HG03565 (cell line): ENCODE results near the gene UBXN7.
A peak's percentile ranks its signal among the peaks of the same experiment; 100 is the strongest.
"Not testable (repeated sequence)": the region's sequence is repeated elsewhere in the genome, so short reads cannot be mapped to it uniquely, and the experiment has no call there.

Experiments used
- ATAC-seq: cut with Tn5 transposase; IDR thresholded peaks from one replicate; pipeline ENCODE4 v1.9.1; 2021; ENCODE audit warnings: mild to moderate bottlenecking, moderate library complexity; ENCODE audit not compliant: unreplicated experiment

The UBXN7 gene, protein sequence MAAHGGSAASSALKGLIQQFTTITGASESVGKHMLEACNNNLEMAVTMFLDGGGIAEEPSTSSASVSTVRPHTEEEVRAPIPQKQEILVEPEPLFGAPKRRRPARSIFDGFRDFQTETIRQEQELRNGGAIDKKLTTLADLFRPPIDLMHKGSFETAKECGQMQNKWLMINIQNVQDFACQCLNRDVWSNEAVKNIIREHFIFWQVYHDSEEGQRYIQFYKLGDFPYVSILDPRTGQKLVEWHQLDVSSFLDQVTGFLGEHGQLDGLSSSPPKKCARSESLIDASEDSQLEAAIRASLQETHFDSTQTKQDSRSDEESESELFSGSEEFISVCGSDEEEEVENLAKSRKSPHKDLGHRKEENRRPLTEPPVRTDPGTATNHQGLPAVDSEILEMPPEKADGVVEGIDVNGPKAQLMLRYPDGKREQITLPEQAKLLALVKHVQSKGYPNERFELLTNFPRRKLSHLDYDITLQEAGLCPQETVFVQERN

DNA sequence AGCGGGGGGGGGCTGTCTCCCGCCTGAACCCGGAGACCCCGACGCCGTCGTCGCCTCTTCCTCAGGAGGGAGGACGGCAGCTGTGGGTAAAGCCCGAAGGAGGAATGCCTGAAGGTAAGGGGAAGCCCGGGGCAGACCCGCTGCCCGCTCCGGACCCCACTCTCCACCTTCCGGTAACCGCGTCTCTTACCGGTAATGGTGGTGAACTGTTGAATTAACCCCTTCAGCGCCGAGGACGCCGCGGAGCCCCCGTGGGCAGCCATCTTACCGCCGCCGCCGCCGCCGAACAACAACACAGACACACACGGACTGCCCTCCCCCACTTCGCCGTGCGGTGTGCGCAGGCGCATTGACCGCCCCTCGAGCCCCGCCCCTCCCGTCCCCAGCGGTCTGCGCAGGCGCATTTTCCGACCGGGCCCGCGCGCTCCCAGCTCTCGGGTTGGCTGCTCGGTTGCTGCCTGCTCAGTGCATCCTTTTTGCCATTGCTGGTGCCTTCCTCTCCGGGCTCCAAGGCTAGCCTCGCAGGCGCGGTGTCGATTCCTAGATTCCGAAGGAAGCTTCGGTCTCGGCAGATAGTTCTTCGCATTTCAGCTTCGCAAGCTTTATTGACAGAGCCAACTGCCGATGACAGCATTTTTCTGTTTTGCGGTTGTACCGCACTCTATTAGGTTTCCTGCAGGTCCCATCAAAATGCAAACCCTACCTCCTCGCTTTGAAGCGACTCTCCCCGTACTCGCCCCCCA is at the start of gene UBXN7:
Gene UBXN7 (minus strand): TSS at position 291 of the 743 bp plus-strand sequence. CDS start 28 bp downstream, at position 263.
- ATAC-seq: peak; percentile 59

- no peak for ATAC-seq
These were observed 45.5 kb upstream of the UBXN7 start for GRCh38 chr3:196477678-196478077.

GRCh38 chr3:196472286-196472685 is 40.1 kb upstream of the UBXN7 start:
- no peak for ATAC-seq

DNA sequence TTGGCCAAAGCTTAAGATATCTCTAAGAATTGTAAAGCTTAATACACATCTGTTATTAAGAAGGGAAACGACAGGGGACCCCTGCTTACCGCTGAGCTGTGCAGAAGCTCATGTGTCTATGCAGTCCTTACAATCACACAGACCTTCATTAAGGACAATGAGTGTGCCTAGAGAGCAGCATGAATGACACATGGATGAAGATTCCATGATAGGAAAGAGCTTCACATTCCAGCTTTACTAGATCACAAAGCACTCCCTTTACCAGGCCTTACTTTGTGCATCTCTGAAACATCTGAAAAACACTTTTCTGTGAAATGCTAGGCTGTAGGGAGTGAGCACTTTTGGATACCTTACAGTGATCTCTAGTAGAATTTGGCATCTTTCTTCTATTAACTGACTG is 39.3 kb upstream of the UBXN7 start:
- no peak for ATAC-seq

- not testable (repeated sequence) for ATAC-seq
These were observed 38.0 kb upstream of the UBXN7 start for GRCh38 chr3:196470182-196470581.

GRCh38 chr3:196463804-196464203 is 31.6 kb upstream of the UBXN7 start:
- ATAC-seq: no peak

DNA sequence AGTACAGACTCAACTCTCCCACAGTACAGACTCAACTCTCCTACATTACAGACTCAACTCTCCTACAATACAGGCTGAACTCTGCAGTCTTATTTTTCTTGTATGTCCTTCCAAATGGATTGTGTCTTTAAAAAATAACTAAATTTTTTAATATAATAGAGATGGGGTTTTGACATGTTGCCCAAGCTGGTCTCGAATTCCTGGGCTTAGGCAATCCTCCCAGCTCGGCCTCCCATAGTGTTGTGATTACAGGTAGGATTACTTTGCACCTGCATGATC is 31.2 kb upstream of the UBXN7 start:
- ATAC-seq: no peak

- not testable (repeated sequence) for ATAC-seq
These were observed 30.7 kb upstream of the UBXN7 start for GRCh38 chr3:196462680-196463477.

DNA sequence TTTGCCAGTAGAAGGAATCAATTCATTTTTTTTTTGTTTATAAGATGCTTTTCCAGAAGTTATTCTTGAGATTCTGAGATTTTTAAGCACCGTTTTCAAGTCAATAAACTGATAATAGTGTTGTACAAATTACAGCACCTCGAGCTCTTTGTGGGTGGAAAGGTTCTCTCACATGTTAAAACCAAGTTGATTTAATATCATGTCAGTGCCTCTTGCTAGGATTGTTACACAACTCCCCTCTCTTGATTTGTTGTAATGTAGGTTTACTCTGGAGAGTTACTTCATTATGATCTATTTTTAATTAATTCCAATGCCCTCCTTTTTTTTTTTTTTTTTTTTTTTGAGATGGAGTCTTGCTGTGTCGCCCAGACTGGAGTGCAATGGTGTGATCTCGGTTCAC is 25.8 kb upstream of the UBXN7 start:
- no peak for ATAC-seq

GRCh38 chr3:196457470-196457869 is 25.2 kb upstream of the UBXN7 start:
- not testable (repeated sequence) for ATAC-seq

DNA sequence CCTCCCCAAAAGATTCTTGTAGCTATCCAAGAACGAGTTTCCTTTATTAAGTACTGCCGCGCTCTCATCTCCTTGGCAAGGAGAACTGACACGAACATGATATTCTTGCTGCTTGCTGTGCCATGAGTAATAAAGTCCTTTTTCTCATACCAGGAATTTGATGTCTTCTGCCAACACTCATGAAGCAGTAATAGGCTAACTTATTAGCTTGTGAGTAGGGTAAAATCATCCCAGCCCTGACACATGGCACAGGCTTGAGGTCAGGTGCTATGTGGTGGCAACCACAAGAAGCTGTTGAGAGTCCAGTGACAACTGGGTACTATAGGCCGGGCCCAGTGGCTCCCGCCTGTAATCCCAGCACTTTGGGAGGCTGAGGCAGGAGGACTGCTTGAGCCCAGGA is 22.7 kb upstream of the UBXN7 start:
- no peak for ATAC-seq

DNA sequence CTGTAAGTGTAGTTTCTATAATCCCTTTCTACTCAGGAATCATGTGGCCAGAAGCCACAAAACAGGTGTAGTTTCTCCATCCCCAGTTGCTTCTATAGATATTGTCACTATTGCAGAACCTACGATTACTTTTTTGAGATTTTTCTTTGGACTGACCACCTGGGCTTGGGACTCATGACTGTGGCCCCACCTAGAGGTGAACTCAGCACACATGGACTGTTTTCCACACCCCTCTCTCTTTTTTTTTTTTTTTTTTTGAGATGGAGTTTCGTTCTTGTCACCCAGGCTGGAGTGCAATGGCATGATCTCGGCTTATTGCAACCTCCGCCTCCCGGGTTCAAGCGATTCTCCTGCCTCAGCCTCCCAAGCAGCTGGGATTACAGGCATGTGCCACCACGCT is 13.2 kb upstream of the UBXN7 start:
- not testable (repeated sequence) for ATAC-seq

DNA sequence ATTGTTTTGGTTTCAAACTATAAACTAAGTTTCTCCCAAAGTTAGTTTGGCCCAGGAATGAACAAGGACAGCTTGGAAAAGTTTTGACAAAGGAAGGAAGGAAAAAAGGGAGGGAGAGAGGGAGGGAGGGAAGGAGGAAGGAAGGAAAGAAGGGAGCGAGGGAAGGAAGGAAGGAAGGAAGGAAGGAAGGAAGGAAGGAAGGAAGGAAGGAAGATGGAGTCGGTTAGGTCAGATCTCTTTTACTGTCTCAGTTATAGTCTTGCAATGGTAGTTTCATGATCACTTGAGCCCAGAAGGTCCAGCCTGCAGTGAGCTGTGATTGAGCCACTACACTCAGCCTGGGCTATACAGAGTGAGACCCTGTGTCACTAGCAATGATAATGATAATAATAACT is 12.3 kb upstream of the UBXN7 start:
- ATAC-seq: no peak

DNA sequence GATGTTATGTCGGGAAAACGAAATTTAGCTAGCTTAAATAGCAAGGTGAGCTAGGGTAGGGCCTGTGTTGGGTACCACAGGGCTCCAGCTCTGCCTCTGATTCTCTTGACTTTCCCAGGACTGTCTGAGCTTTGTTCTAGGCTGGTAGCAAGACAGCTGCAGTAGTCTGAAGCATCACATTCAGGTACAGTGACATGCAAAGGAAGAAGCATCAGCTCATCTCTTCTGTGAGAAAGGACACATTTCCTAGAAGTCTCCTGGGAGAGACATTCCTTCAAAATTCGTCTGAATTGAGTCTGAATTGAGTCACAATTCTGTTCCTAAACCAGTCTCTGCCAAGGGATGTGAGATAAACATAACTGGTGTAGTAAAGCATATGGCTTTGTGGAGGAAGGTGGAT is 8.5 kb upstream of the UBXN7 start:
- peak; percentile 30 for ATAC-seq

DNA sequence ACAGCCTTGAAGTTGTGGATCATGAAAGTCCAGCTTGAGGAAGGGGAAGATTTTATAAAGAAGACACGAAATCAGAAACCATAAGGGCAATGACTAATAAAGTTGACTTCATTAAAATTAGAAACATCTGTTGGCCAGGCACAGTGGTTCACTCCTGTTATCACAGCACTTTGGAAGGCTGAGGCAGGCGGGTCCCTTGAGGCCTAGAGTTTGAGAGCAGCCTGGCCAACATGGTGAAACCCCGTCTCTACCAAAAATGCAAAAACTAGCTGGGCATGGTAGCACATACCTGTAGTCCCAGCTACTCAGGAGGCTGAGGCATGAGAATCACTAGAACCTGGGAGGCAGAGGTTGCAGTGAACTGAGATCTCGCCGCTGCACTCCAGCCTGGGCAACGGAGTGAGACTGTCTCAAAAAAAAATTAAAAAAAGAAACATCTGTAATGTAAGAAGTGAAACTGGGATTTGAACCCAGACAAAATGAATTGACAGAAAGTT is 7.9 kb upstream of the UBXN7 start:
- ATAC-seq: peak; percentile 52

- ATAC-seq: peak; percentile 6
These were observed 768 bp downstream of the UBXN7 start for GRCh38 chr3:196431181-196432136.

DNA sequence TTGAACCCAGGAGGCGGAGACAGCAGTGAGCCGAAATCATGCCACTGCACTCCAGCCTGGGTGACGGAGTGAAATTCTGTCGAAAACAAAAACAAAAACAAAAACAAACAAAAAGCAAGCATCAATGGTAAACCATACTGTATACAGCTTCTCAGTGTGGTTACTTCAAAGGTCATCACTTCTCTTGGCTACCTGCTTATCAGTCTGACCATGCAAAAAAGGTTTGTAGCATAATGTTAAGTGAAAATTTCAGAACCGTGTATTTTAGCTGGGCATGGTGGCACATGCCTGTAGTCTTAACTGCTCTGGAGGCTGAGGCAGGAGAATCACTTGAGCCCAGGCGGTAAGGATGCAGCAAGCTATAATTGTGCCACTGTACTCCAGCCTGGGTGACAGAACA is 4.2 kb downstream of the UBXN7 start:
- ATAC-seq: no peak

GRCh38 chr3:196424421-196424820 is 7.8 kb downstream of the UBXN7 start:
- ATAC-seq: not testable (repeated sequence)

- ATAC-seq: no peak
These were observed 9.0 kb downstream of the UBXN7 start for GRCh38 chr3:196423044-196423781.
